Type B pancreatic cell (in vitro differentiated cells): ENCODE results near the gene INS. TPM values are rescaled to one million over a fixed set of nuclear protein-coding genes. Genes with fewer than 3 reads are reported as not detected.
A peak's percentile ranks its signal among the peaks of the same experiment; 100 is the strongest.

ENCODE experiments used
- DNase-seq: peaks from one replicate; pipeline ENCODE4 v3.0.0; 2021; ENCODE audit warnings: mixed read lengths; ENCODE audit not compliant: unreplicated experiment; ENCODE audit errors: extremely low spot score
- H3K27ac Mint-ChIP-seq: 2 replicates; pipeline ENCODE4 v1.8.0; 2021; ENCODE audit warnings: mild to moderate bottlenecking, mixed read lengths
- H3K27me3 Mint-ChIP-seq: 2 replicates; pipeline ENCODE4 v1.8.0; 2021; ENCODE audit warnings: mixed read lengths
- H3K36me3 Mint-ChIP-seq: 2 replicates; pipeline ENCODE4 v1.8.0; 2021; ENCODE audit warnings: mixed read lengths
- H3K4me1 Mint-ChIP-seq: one replicate; pipeline ENCODE4 v1.8.0; 2021; ENCODE audit warnings: mixed read lengths; ENCODE audit not compliant: unreplicated experiment
- H3K4me3 Mint-ChIP-seq: 2 replicates; pipeline ENCODE4 v1.8.0; 2021; ENCODE audit warnings: mild to moderate bottlenecking, mixed read lengths
- H3K9me3 Mint-ChIP-seq: 2 replicates; pipeline ENCODE4 v1.8.0; 2021; ENCODE audit warnings: mixed read lengths
- long read RNA-seq: library from polyadenylated mRNA; unstranded; transcript quantifications from one replicate; pipeline ENCODE4 v2.0.0, GENCODE V29; 2020
- total RNA-seq: library from RNA; stranded (reverse); gene quantifications from 2 replicates; pipeline ENCODE4 v1.2.1, GENCODE V29; 2021; ENCODE audit warnings: low replicate concordance
- TF ChIP-seq, protein P1 (sequence below): fragments of 200-600 bp; sonication (generic); conservative IDR thresholded peaks from 2 replicates; pipeline ENCODE4 v1.5.0; 2021; ENCODE audit warnings: antibody characterized with exemption, mild to moderate bottlenecking

The INS gene
- 1,584 and 3,976 TPM in 2 replicates for total RNA-seq
- long read RNA-seq, transcript INS-203 (2 exons, 639 nt) = minor isoform, 23 of 398 reads
- long read RNA-seq, transcript INS-202 (3 exons, 597 nt) = major isoform, 373 of 398 reads
- long read RNA-seq, partial matches to known transcripts = 0 of 398 reads
- long read RNA-seq, other reads (novel, unspliced or antisense) = 1 of 398 reads

DNA sequence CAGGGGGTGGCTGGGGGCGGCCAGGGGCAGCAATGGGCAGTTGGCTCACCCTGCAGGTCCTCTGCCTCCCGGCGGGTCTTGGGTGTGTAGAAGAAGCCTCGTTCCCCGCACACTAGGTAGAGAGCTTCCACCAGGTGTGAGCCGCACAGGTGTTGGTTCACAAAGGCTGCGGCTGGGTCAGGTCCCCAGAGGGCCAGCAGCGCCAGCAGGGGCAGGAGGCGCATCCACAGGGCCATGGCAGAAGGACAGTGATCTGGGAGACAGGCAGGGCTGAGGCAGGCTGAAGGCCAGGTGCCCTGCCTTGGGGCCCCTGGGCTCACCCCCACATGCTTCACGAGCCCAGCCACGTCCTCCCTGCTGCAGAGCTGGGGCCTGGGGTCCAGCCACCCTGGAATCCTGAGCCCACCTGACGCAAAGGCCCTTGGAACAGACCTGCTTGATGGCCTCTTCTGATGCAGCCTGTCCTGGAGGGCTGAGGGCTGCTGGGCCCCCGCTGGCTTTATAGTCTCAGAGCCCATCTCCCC, at the start of gene INS:
Gene INS, minus strand, starts transcription at position 474 of the 524 bp plus-strand sequence. Its CDS starts 238 bp downstream, at position 236.
- DNase-seq = no peak
- Mint-ChIP-seq H3K4me1 (no peaks in the 10 kb centered on the region), H3K27ac (no peak within 1 kb of the TSS), H3K9me3 (no peaks in the 10 kb centered on the region), H3K36me3 (no peaks in the 10 kb centered on the region), H3K27me3 (no peaks in the 10 kb centered on the region), H3K4me3 (no peak within 1 kb of the TSS)
- TF ChIP-seq, protein P1, sequence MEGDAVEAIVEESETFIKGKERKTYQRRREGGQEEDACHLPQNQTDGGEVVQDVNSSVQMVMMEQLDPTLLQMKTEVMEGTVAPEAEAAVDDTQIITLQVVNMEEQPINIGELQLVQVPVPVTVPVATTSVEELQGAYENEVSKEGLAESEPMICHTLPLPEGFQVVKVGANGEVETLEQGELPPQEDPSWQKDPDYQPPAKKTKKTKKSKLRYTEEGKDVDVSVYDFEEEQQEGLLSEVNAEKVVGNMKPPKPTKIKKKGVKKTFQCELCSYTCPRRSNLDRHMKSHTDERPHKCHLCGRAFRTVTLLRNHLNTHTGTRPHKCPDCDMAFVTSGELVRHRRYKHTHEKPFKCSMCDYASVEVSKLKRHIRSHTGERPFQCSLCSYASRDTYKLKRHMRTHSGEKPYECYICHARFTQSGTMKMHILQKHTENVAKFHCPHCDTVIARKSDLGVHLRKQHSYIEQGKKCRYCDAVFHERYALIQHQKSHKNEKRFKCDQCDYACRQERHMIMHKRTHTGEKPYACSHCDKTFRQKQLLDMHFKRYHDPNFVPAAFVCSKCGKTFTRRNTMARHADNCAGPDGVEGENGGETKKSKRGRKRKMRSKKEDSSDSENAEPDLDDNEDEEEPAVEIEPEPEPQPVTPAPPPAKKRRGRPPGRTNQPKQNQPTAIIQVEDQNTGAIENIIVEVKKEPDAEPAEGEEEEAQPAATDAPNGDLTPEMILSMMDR = no peak

DNA sequence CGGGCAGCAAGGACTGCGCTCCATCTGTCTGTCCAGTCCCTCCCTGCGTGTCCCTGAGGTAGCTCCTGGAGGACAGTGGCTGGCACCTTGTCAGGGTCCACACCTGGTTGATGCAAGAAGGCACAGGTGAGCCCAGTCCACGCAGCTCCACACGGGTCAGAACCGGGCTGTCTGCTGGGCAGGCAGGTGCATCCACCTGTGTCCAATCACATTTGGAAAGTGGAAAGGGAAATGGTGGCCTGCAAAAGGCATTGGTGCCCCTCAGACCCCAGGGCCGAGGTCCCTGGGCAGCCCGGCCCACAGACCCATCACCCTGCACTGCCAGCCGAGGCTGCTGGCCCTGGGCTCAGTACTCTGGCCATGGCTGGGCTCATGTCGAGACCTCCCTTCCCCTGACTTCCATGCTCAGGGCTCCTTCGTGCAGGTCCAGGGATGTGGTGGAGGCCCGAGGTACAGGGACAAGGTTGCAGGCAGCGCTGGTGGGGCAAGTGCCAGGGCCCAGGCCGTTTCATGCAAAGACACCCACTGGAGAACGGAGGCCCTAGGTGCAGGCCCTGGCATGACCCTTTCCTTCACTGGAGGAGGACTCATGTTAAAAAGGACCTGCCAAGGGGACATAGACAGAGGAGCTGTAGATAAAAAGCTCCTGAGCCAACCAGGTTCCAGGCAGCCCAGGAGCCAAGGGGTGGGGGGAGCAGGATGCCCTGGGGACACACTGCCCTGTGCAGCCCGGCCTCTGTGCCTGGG, 49.5 kb upstream of the INS start:
- H3K9me3 Mint-ChIP-seq = no peaks in the 10 kb centered on the region
- H3K27me3 Mint-ChIP-seq = peaks cover 5% of the 10 kb centered on the region
- peak; percentile 65 for DNase-seq
- peaks cover 28% of the 10 kb centered on the region for H3K4me1 Mint-ChIP-seq
- H3K36me3 Mint-ChIP-seq = no peaks in the 10 kb centered on the region
- TF ChIP-seq, protein P1 = no peak
- no peak overlapping the region for H3K27ac Mint-ChIP-seq
- peak overlapping the region; percentile 22 for H3K4me3 Mint-ChIP-seq

DNA sequence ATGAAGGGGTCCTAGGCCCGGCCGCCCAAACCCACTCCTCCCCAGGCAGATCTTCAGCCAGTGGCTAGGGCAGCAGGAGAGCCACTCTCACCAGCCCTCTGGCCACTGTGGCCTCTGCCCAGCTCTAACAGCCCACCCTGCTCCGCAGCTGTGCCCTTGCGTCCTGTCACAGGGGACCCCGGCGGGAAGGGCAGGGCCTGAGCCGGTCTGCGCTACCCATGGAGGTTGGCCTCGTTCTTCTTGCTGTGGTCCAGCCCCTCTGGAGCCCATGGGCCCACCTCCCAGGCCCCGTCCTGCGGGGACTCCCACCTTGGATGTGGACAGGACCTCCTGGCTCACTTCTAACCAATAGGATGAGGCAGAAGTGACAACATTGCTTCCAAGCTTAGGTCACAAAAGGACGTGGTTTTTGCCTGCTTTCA, 48.9 kb upstream of the INS start:
- Mint-ChIP-seq H3K4me1 (peaks cover 28% of the 10 kb centered on the region), H3K4me3 (no peak overlapping the region), H3K27me3 (peaks cover 5% of the 10 kb centered on the region), H3K27ac (no peak overlapping the region), H3K9me3 (no peaks in the 10 kb centered on the region), H3K36me3 (no peaks in the 10 kb centered on the region)
- DNase-seq = peak; percentile 65
- TF ChIP-seq, protein P1 = no peak

DNA sequence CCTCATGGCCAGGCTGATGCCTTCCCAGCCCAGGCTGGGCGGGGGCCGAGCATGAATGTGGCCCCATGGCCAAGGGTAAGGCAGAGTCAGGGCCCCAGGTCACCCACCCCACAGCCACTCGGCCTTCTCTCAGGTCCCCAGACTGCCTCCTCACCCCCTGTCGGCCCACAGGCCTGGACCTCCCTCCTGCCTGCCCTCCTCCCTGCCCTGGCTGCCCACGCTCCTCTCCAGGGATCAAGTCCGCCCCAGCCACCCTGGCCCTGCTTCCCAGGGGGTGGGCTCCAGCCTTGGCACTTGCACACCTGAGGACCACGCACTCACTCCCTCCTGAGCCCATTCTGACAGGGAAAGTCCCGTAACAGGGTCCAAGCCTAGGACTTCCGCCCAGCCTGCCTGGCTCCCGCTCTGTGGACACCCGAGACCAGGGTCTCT, 48.4 kb upstream of the INS start:
- peak; percentile 67 for DNase-seq

DNA sequence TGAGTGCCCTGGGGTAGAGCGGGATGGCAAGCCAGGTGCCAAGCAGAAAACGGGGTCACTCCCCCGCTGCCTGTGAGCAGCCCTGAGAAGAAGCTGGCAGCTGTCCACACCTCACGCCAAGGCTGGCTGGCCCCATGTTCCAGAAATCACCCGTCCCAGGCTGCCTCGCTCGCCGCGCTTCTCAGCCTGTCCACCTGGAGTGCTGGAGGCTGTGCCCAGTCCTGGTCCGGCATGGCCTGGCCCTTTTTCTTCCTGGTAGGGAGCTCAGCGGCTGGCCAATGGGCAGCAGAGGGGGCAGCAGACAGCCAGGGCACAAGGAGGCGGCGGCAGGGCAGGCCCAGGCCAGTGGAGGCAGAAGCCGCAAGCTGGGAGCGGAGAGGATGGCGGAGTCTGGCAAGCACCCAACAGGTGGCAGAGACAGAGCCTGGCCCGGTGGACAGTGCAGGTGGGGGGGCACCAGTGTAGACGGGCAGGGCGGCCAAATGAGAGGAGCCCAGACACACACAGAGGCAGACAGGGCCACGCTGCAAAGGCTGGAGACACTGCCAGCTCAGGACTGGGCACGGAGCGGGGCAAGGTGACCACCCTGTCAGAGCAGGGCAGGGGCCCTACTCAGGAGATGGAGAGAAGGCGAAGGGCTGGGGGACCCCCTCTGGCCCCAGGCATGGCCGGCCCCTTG, 47.8 kb upstream of the INS start:
- no peaks in the 10 kb centered on the region for H3K36me3 Mint-ChIP-seq
- DNase-seq = peak; percentile 68
- H3K9me3 Mint-ChIP-seq = no peaks in the 10 kb centered on the region
- H3K4me1 Mint-ChIP-seq = peaks cover 22% of the 10 kb centered on the region
- no peak overlapping the region for H3K27ac Mint-ChIP-seq
- no peaks in the 10 kb centered on the region for H3K27me3 Mint-ChIP-seq
- TF ChIP-seq, protein P1 = peak; percentile 37
- no peak overlapping the region for H3K4me3 Mint-ChIP-seq

More for the DNA sequence above, 48.4 kb upstream of the INS start:
- TF ChIP-seq, protein P1 = no peak
- Mint-ChIP-seq H3K4me3 (no peak overlapping the region), H3K27me3 (peaks cover 5% of the 10 kb centered on the region), H3K27ac (no peak overlapping the region), H3K4me1 (peaks cover 27% of the 10 kb centered on the region), H3K9me3 (no peaks in the 10 kb centered on the region), H3K36me3 (no peaks in the 10 kb centered on the region)
